ENCODE results near the gene ZNF878.

Gene ZNF878

DNA sequence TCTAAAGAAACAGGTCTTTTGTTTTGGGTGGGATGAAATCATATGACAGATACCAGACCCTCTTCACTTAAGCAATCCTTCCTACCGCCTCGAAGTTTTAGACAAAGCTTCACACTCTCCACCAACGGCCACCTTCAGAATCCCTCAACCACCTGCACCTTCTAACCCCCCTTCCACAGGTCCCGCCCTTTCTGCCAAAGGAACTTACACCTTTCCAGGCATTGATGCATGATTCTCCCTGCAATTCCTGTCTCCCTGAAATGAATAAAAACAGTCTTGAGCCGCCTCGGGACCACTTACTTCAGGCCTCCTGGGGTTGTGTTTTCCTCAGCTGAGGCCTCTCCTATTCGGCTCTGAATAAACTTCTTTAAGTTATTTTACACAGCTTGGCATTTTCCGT lies 18.1 kb downstream of the ZNF878 start:
- DNase-seq (ENCODE audit: low read depth) = no peak

DNA sequence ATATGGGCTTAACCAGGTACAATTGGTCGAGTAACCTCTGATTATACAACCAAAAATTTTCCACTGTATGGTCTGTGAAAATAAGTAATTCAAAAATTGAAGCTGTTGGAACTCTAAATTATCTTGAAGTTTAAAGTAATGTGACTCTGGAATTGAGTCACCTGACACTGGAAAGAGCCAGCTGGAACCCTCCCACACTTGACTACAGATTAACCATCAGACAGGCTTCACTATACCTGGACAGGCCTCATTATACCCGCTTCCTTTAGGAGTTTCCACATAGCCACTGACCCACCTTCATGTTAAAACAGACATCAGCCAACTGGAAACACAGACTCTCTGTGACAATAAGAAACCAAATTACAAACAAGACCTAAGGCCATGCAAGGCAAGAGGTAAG lies 18.6 kb downstream of the ZNF878 start:
- DNase-seq (ENCODE audit: low read depth) = no peak

DNA sequence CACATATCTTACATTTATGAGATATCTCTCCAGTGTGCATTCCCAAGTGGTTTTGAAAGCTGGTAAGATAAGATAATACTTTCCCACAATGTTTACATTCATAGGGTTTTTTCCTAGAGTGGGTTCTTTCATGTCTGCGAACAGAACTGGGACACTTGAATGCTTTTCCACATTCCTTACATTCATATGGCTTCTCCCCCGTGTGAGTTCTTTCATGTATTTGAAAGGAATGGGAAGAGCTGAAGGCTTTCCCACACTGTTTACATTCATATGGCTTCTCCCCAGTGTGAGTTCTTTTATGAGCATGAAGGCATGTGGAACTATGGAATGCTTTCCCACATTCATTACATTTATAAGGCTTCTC lies 37.0 kb downstream of the ZNF878 start:
- DNase-seq (ENCODE audit: low read depth) = no peak

DNA sequence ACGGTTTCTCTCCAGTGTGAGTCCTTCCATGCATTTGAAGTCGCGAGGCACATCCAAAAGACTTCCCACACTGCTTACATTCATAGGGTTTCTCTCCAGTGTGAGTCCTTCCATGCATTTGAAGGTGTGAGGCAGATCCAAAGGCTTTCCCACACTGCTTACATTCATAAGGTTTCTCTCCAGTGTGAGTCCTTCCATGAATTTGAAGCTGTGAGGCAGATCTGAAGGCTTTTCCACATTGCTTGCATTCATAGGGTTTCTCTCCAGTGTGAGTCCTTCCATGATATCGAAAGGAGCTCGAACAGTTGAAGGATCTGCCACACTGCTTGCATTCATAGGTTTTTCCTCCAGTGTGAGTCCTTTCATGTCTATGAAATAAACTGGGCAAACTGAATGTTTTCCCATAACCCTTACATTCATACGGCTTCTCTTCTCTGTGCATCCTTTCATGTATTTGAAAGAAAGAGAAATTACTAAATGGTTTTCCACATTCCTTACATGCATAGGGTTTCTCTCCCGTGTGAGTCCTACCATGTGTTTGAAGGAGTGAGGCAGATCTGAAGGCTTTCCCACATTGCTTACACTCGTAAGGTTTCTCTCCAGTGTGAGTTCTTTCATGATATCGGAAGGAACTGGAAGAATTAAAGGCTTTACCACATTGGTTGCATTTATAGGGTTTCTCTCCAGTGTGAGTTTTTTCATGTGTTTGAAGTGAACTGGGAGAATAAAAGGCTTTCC lies 37.6 kb downstream of the ZNF878 start:
- DNase-seq (ENCODE audit: low read depth) = no peak

DNA sequence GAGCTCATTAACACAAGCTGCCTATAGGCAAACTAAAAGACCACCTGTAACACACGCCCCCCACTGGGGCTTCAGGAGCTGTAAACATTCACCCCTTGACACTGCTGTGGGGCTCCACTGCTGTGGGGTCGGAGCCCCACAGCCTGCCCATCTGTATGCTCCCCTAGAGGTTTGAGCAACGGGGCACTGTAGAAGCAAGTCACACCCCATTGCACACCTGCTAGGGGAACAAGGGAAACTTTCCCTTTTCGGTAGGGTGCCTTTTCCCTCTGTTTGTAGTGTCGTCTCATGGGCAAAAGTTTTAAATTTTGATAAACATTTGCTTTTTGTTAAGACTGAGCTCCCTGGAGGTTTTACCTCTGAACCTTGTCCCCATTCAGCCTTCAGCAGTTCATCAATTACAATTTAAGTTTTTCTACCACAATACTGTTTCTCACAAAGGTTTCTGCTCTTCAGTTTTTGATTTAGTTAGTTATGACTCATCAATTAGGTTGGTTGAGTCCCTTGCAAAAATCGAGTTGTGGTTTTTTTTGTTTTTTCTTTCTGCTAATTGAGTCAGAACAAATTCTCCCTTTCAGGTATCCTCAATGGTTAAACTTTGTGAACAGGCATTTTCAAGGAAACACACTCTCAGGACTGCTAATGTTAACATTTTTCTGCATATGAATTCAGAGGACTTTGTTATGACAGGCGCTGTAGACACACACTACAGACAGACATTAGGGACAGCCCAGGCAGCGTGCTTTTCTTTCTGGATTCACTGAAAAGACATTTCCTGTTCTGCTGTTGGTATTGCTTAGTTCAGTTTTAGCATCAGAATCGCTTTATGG lies 52.4 kb downstream of the ZNF878 start:
- no peak for DNase-seq (ENCODE audit: low read depth)

DNA sequence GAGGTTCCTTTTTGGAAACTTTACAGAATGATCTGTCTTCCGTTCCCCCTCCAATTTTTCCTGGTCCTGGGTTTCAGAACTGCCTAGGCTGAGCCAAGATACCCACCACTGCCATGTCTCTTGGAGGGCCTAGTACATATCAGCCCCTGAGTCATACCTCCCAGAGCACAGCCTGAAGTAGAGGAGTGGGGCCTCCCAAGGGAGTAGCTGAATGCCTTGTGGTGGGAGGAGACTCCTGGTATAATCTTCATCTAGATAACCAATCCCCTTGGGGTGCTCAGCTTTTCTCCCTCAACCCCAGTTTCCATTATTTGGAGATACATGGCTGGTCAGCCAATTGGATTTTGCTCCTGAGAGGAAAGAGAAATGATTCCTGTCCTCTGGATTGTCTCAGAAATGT lies 57.6 kb downstream of the ZNF878 start:
- no peak for DNase-seq (ENCODE audit: low read depth)
